NCI-H774 (cell line): ENCODE data around the gene ASCC1.

Experiments
- DNase-seq: peaks from one replicate; lab custom pipeline; 2025; lab: John Stamatoyannopoulos, UW

The ASCC1 gene

GRCh38 chr10:72081772-72082590 lies 134.1 kb downstream of the ASCC1 start:
- no peak for DNase-seq

GRCh38 chr10:72081210-72081609 lies 134.9 kb downstream of the ASCC1 start:
- DNase-seq, result no peak

GRCh38 chr10:72080042-72080975 lies 135.8 kb downstream of the ASCC1 start:
- DNase-seq, result no peak

- DNase-seq, result no peak
Observed at GRCh38 chr10:72079356-72079755, 136.7 kb downstream of the ASCC1 start.

GRCh38 chr10:72077275-72077990 lies 138.6 kb downstream of the ASCC1 start:
- DNase-seq, result no peak

GRCh38 chr10:72076756-72077155 lies 139.3 kb downstream of the ASCC1 start:
- DNase-seq, result no peak

GRCh38 chr10:72075376-72076115 lies 140.5 kb downstream of the ASCC1 start:
- DNase-seq, result no peak

- no peak for DNase-seq
Observed at GRCh38 chr10:72074574-72075375, 141.3 kb downstream of the ASCC1 start.

- no peak for DNase-seq
Observed at GRCh38 chr10:72073708-72074573, 142.1 kb downstream of the ASCC1 start.

GRCh38 chr10:72072639-72073038 lies 143.4 kb downstream of the ASCC1 start:
- DNase-seq, result no peak

- no peak for DNase-seq
Observed at GRCh38 chr10:72072046-72072445, 144.0 kb downstream of the ASCC1 start.

- DNase-seq, result no peak
Observed at GRCh38 chr10:72069751-72070526, 146.1 kb downstream of the ASCC1 start.

- DNase-seq, result no peak
Observed at GRCh38 chr10:72068901-72069446, 147.1 kb downstream of the ASCC1 start.

GRCh38 chr10:72068126-72068765 lies 147.8 kb downstream of the ASCC1 start:
- DNase-seq, result no peak

GRCh38 chr10:72067463-72068125 lies 148.5 kb downstream of the ASCC1 start:
- no peak for DNase-seq

GRCh38 chr10:72066318-72067284 lies 149.5 kb downstream of the ASCC1 start:
- no peak for DNase-seq
